Tibial nerve (tissue), 4 donors: ENCODE results near the gene ESCO1. TPM values are rescaled to one million over a fixed set of nuclear protein-coding genes. Genes with fewer than 3 reads are reported as not detected.

Experiments used
- DNase-seq, 2 donors: peaks; one replicate each; pipeline ENCODE4 v3.0.0-alpha.2; 2019; ENCODE audit warnings: low spot score in 2 of 2
- H3K27ac ChIP-seq, 4 donors: fragments of 200-600 bp; sonication (generic) in 3 of 4; one replicate each; pipeline ENCODE4 v1.5.1; 2017 to 2019; ENCODE audit warnings: mild to moderate bottlenecking in 1 of 4
- H3K27me3 ChIP-seq, 2 donors: fragments of 200-600 bp; sonication (generic) in 1 of 2; one replicate each; pipeline versions ENCODE4 v1.5.1 to v1.6.0; 2017 to 2019
- H3K36me3 ChIP-seq, 3 donors: fragments of 200-600 bp; sonication (generic); one replicate each; pipeline ENCODE4 v1.5.1; 2018 to 2019
- H3K4me1 ChIP-seq, 4 donors: fragments of 200-600 bp; sonication (generic) in 3 of 4; one replicate each; pipeline ENCODE4 v1.5.1; 2017 to 2019
- H3K4me3 ChIP-seq, 4 donors: fragments of 200-600 bp; sonication (generic) in 3 of 4; one replicate each; pipeline ENCODE4 v1.5.1; 2017 to 2019; ENCODE audit warnings: mild to moderate bottlenecking in 1 of 4, moderate library complexity in 1 of 4
- H3K9me3 ChIP-seq, 4 donors: fragments of 200-600 bp; sonication (generic) in 3 of 4; one replicate each; pipeline ENCODE4 v1.5.1; 2017 to 2019
- CTCF ChIP-seq, 5 experiments: fragments of 200-600 bp in 3 of 5; fragments of 450-650 bp in 2 of 5; sonication (generic) in 3 of 5; IDR thresholded peaks; one replicate each; pipeline ENCODE4 v1.5.1; 2016 to 2019; ENCODE audit warnings: antibody characterized with exemption in 5 of 5, mild to moderate bottlenecking in 3 of 5, moderate library complexity in 2 of 5
- EP300 ChIP-seq, 2 donors: sonication (generic); formaldehyde crosslinking; IDR thresholded peaks; one replicate each; pipeline ENCODE4 v1.6.1; 2017; ENCODE audit warnings: antibody characterized with exemption in 2 of 2, mild to moderate bottlenecking in 1 of 2
- POLR2A ChIP-seq, 2 donors: fragments of 450-650 bp; IDR thresholded peaks; one replicate each; pipeline ENCODE4 v1.6.1; 2017; ENCODE audit warnings: antibody characterized with exemption in 2 of 2, mild to moderate bottlenecking in 2 of 2, moderate library complexity in 2 of 2
- WGBS, 2 donors: methylation state at CpG; one replicate each; pipeline ENCODE4 v1.1.5; 2018; 5-methylcytosine and 5-hydroxymethylcytosine counted together
- total RNA-seq, 4 donors: library from RNA; depleted of rRNA; stranded (reverse); fragments of >200 nt; gene quantifications; one replicate each; pipeline ENCODE4 v1.1.0, GENCODE V29; 2016

ESCO1 gene
- total RNA-seq, 4 donors from 2014 or later: 15.0 to 19.2 (median 18.6) TPM

- H3K4me3 ChIP-seq: no peak overlapping the region
- H3K9me3 ChIP-seq: no peaks in the 10 kb centered on the region
- WGBS, 2 donors: 72 to 76% methylated on average over 2 of the region's 2 CpGs
- DNase-seq: no peak
- no peaks in the 10 kb centered on the region for H3K27me3 ChIP-seq
- TF ChIP-seq CTCF (IDR thresholded peaks at IDR 0.05) (no peak), POLR2A (IDR thresholded peaks at IDR 0.05) (no peak), EP300 (IDR thresholded peaks at IDR 0.05) (no peak)
- H3K36me3 ChIP-seq: no peaks in the 10 kb centered on the region
- H3K27ac ChIP-seq: no peak overlapping the region
- H3K4me1 ChIP-seq: no peaks in the 10 kb centered on the region
Measured at GRCh38 chr18:21481739-21482138, 118.8 kb downstream of the ESCO1 start.

GRCh38 chr18:21479721-21480120 lies 120.8 kb downstream of the ESCO1 start:
- no peak for DNase-seq
- no peak overlapping the region for H3K4me3 ChIP-seq
- no peaks in the 10 kb centered on the region for H3K36me3 ChIP-seq
- no peak overlapping the region for H3K27ac ChIP-seq
- no peaks in the 10 kb centered on the region for H3K4me1 ChIP-seq
- WGBS, 2 donors: 92 to 94% methylated on average over 5 of the region's 5 CpGs
- TF ChIP-seq POLR2A (IDR thresholded peaks at IDR 0.05) (no peak), EP300 (IDR thresholded peaks at IDR 0.05) (no peak), CTCF (IDR thresholded peaks at IDR 0.05) (no peak)
- H3K9me3 ChIP-seq: no peaks in the 10 kb centered on the region
- no peaks in the 10 kb centered on the region for H3K27me3 ChIP-seq

Other genes with a start within 250 kb of the ESCO1 start
- gene SNRPD1, start 11.6 kb upstream of the ESCO1 start, total RNA-seq: 10 to 100 TPM in 1 of 4 donors, 1 to 10 TPM in 3; 4.3 to 12.6 (median 5.2) TPM
- 10 to 100 TPM in 3 of 4 donors, 1 to 10 TPM in 1; 8.6 to 15.7 (median 12.8) TPM for gene ABHD3, start 104.1 kb upstream of the ESCO1 start, total RNA-seq
- 10 to 100 TPM; 25.8 to 33.9 (median 28.4) TPM for gene MIB1, start 140.1 kb upstream of the ESCO1 start, total RNA-seq